CD4-positive, alpha-beta T cell treated with Interleukin-1 beta for 1 hour (primary cell): ENCODE measurements around the gene CCDC106.

Experiments used
- DNase-seq, 2 donors: peaks; one replicate each; pipeline ENCODE4 v3.0.0-alpha.2; 2020 to 2022

Gene CCDC106

DNA sequence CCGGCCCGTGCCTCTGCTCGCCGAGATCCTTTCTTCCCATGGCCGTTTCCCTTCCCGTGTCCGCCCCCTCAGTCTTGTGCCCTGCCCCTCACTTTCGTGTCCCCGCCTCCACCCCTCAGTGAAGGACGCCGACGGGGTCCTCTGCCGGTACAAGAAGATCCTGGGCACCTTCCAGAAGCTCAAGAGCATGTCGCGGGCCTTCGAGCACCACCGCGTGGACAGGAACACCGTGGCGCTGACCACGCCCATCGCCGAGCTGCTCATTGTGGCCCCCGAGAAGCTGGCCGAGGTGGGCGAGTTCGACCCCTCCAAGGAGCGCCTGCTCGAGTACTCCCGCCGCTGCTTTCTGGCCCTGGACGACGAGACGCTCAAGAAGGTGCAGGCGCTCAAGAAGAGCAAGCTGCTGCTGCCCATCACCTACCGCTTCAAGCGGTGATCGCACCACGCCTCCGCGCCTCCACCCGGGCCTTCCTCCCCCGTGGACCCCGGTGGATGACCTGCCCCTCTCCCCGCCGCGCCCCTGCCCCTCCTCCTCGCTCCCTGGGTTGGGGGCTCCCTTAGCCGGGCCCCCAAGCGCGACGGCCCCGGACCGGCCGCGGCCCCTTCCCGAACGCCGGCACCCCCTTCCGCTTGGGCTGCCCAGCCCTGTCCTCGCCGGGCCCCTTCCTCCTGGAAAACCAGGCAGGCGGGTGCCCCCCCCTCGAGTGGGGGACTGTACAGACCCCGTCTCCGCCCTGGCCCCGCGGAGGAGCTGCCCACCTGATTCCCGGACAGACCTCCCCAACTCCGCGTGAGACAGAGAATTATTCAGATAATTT is 4.5 kb downstream of the CCDC106 start:
- DNase-seq: no peak

GRCh38 chr19:55653651-55654322 is 5.8 kb downstream of the CCDC106 start:
- DNase-seq: peak; percentile 99

DNA sequence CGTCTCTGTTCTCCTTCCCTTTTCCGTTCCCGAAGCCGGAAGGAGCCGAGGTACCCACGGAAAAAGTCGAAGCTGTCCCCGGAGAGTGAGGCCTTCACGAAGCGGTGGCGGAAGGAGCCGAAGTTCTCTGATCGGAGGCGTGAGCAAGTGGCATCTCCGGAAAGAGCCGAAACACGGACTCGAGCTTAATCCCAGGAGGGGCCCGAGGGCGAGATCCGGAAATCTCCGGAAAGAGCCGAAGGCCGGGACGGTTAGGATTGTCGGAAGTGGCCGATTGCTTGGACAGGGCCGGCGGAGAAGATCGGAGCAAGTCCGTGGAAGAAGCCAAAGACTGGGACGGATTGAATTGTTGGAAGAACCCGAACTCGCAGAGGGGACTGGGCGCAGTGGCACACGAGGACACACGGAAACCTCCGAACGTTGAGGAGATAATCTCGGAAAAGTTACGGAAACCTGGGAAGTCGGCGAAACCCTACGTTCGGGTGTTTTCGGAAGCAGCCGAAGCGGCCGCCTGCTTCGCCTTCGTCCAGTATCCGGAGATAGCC is 6.4 kb downstream of the CCDC106 start:
- peak; percentile 99 to 100 for DNase-seq

DNA sequence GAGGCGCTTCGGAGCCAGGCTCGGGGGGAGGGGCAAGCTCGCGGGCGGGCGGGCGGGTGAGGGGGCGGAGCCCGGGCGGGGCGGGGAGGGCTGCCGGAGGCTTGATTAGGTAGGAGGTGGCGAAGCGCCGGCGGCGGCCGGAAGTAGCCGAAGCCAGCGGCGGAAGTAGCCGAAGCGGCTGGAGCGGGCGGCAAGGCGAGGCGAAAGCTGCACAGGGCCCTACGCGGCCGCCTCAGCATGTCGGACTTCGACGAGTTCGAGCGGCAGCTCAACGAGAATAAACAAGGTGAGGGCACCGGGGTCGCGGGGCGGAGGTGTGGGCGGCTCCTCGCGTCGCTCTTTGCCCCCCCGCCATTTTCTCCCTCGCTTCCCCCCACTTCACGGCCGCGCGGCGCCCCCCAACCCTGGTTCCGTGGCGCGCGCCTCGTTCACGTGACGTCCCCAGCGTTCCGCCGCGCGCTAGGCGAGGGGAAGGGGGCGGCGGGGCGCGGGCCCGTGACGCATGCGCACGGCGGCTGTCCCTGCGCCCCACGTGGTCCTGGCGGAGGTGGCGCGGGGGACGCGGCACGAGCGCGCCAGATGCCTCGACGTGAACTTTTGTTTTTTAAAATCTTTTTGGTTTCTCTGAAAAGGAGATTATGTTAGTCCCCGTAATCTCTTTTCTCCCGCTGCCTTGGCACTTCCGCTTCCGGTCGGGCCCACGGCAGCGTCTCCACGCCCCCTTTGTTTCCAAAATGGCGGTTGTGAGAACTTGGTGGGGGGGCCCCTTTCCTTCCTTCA is 7.0 kb downstream of the CCDC106 start, which contains the start of gene U2AF2:
U2AF2 (plus strand) TSS at position 168 of the 780 bp plus-strand sequence; CDS start at position 238, 70 bp downstream.
- DNase-seq: peak; percentile 96

DNA sequence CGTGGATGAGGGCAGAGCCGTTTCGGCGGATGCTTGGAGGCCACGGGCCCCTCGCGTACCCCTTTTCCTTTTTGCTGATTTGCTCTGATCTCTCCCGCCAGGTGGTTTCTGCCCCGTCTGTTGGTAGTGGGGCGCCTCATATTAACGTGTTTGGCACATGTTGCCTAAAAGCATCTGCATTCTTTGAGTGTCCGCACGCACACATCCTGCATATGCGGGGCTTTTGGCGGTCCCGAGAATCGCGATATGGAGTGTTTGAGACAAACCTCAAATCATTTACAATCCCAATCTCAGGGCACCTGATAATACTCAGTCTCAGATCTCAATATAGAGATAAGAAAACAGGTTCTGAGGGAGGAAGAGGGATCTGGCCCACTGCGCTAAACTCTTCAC is 7.6 kb downstream of the CCDC106 start:
- no peak for DNase-seq

DNA sequence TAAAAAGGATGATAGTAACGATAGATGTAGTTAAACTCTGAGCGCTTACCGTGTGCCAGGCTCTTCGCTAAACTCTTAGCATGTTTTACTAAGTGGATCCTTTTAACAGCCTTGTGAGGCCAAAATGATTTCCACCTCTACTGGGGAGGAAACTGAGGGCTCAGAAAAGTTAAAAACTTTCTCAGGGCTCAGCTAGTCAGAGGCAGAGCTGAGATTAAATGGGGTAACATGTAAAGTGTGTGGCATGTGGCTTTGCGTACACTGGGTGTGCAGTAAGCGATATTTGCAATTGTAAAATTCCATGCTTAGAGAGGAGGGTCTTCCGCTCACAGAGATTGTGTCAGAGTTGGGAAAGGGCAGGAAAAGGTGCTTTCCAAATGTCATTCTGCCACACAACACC is 8.5 kb downstream of the CCDC106 start:
- DNase-seq: no peak

DNA sequence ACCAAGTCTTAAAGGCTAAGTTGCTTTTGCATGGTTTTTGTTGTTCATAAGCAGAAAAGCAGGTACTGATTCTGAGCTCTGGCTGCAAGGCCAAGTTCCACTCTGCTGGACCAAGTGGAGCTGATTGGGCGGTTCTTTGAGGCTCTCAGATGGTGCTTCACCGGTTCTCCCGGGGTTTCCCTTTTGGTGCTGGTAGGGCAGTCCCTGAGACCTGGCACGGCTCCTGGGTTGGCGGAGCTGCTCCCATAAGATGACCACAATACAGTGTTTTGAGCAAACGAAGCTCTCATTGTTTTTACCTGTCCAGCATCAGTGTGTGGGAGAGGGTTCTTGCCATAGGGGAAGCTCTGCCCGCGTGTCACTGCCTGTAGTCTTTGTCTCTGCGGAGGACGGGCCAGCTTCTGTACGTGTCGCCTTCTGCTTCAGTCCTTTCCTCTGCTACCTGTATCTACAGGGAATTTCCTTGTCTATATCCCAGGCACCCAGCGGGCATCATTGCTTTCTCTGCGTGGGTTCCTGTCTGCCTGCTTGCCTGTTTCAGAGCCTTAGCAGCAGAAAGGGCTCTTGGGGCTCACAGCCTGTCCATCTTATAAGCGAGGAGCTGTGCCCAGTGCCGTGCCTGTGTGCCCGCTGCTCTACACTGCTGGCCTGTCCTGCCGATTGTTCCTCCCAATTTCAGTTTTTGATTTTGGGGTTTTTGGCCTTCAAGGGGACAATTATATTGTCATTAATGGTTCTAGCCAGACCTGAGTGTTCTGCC is 9.2 kb downstream of the CCDC106 start:
- DNase-seq: no peak

DNA sequence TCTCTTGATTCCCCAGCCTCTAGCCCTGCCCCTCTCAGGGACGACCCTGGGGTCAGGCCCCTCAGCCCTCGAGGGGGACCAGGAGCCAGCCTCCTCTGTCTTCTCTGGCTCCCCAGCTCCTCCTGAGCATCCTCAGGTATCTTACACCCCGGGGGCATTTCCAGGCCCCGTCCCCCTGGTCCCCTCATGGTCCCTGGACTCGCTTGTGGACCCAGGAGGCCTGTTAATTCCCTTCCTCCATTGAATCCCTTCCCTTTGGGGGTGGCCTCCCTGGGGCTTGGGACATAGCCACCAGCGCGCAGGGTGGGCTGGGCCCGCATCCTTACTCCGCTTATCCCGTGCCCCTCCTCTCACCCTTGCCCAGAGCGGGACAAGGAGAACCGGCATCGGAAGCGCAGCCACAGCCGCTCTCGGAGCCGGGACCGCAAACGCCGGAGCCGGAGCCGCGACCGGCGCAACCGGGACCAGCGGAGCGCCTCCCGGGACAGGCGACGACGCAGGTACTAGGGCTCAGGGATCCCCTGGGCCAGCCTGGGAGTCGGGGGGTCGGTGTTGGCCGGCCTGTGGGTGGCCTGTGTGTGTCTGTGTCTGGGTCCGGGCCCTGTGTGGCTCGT is 10.9 kb downstream of the CCDC106 start:
- no peak for DNase-seq

DNA sequence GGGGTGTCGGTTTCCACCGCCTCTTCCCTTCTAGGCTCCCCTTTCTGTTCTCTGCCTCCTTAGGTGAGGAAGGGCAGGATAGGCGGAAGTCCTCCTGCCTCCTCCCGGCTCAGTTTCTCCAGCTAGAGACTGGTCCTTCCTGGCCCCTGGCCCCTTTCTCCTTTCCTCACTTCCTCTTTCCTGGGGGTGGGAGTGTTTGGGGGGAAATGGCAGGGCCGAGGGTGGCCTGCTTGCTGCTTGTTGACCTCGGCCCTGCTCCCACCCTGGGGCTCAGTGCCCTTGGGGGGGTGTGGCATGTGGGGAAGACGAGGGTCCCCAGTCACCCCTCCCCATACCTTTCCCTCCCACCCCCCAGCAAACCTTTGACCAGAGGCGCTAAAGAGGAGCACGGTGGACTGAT is 11.8 kb downstream of the CCDC106 start:
- DNase-seq: no peak

DNA sequence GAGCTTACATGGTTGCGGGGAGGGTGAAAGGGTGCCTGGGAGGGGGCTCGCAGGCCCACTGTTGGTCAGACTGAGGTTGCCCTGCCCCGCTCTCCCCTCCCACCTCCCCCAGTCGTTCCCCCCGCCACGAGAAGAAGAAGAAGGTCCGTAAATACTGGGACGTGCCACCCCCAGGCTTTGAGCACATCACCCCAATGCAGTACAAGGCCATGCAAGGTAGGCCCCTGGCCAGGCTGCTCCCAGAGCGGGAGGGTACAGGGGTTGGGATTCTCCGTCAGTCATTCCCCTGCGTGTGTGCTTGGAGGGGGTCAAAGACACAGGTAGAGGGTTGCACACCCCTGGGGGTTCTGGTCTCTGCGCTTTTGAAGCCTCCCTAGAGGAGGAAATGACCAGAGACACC is 12.4 kb downstream of the CCDC106 start:
- DNase-seq: no peak

GRCh38 chr19:55660991-55661390 is 13.0 kb downstream of the CCDC106 start:
- DNase-seq: no peak

GRCh38 chr19:55661826-55662225 is 13.8 kb downstream of the CCDC106 start:
- no peak for DNase-seq

- DNase-seq: no peak
These were observed 16.0 kb downstream of the CCDC106 start for GRCh38 chr19:55663846-55664536.

- no peak for DNase-seq
These were observed 18.5 kb downstream of the CCDC106 start for GRCh38 chr19:55666343-55667005.

GRCh38 chr19:55667006-55667381 is 19.0 kb downstream of the CCDC106 start:
- no peak for DNase-seq

DNA sequence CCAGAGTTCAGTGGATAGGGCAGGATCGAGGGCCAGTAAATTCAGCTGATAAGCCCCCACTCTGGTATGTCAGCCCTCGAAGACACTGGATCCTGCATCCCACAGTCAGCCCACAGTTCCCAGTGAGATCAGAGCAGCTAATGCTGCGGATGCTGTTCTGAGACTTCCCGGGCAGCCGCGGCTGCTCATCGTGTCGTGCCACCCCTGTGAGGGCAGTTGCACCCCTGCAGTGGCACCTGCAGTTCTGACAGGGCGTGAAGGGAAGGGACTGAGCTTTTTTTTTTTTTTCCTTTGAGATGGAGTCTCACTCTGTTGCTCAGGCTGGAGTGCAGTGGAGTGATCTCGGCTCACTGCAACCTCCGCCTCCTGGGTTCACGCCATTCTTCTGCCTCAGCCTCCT is 19.5 kb downstream of the CCDC106 start:
- no peak for DNase-seq

GRCh38 chr19:55667958-55668357 is 19.9 kb downstream of the CCDC106 start:
- no peak for DNase-seq

GRCh38 chr19:55668603-55669348 is 20.8 kb downstream of the CCDC106 start:
- DNase-seq: no peak

- no peak for DNase-seq
These were observed 21.6 kb downstream of the CCDC106 start for GRCh38 chr19:55669418-55670279.
